Amniotic epithelial cell (primary cell): Measurements from ENCODE around the gene CAST.

Source experiments
- DNase-seq: peaks from one replicate; pipeline ENCODE4 v3.0.0-alpha.2; 2010; ENCODE audit warnings: low read depth

Gene CAST

GRCh38 chr5:96818125-96818788, 156.1 kb downstream of the CAST start:
- DNase-seq: no peak

DNA sequence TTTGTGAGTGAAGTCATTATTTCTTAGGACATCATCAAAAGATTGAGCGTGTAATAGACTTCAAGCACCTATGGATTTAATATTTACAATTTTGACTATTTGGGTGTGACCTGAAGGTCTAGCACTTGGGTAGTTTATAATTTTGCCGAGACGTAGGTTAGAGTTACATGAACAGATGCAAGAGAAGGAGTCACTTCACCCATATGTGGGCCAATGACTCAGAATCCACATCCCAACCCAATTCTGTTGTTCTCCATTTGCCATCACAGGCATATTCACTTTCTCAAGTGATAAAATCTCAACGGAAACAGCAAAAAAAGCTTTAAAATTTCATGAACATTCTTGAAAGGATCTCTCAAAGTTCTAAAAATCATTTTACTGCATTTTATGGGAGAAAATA, 157.6 kb downstream of the CAST start:
- DNase-seq: no peak

- DNase-seq: no peak
These were observed 159.2 kb downstream of the CAST start for GRCh38 chr5:96821260-96821916.

- DNase-seq: no peak
These were observed 160.7 kb downstream of the CAST start for GRCh38 chr5:96822686-96823459.

GRCh38 chr5:96823900-96824380, 161.8 kb downstream of the CAST start:
- peak; percentile 85 for DNase-seq
